ENCODE data around the gene PPP1R1B.

PPP1R1B gene

DNA sequence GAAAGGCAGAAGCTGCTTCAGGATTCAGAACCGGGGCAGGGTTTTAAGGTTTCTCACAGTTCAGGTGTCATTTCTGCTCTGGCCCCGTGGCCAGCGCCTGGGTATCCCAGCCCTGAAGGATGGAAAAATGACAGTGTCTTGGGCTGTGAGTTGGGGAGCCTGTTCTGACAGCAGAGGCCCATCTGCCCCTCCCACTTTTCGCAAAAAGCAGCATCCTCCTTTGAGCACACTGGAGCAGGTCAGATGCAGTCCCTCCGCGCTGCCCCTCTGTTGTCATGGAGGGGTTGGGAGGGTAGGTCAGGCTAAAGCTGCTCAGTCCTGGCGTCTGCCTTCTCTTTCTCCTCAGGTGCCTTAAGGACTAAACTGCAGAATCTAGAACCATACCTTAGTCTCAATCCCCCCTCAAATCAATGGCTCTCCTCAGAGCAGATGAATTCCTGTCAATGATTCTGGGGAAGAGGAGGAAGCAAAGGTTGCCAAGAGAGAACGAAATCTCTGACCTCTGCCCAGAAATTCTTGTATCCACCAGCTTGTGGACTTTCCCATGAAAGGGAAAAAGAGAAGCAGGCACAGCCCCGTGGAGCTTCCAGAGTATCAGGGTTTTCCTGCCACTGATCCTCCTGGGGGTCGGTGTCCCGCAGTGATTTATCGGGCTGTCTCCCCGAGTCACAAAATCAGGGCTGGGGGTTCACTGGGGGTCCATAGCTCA is 26.3 kb upstream of the PPP1R1B start:
- DNase-seq (ENCODE audit: low read depth) = no peak

DNA sequence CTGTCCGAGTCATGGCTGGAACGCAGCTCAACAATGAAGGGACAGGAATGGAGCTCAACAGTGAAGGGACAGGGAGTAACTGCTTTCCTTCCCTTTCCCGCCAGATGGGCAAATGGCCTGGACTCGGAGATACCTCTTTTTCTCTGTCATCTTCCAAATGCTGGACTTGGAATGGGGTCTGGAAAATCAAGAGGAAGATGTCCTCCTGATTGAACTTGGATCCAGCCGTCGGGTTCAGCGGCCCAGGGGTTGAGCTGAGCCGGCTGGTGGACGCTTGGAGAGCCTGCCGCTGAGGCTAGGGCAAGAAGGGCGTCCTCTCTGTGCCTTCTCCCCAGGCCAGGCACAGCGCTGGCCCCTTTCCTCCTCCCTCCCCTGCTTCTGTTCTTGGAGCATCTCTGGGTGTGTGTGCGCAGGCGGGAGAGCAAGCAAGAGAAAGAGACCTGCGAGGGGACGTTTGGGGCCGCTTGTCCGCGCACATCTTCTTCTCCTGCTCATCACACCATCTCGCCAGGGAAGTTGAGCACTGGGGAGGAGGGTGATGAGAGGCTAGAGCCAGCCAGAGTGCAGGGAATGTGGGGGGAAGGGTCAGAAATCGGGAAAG is 25.7 kb upstream of the PPP1R1B start:
- no peak for DNase-seq (ENCODE audit: low read depth)

DNA sequence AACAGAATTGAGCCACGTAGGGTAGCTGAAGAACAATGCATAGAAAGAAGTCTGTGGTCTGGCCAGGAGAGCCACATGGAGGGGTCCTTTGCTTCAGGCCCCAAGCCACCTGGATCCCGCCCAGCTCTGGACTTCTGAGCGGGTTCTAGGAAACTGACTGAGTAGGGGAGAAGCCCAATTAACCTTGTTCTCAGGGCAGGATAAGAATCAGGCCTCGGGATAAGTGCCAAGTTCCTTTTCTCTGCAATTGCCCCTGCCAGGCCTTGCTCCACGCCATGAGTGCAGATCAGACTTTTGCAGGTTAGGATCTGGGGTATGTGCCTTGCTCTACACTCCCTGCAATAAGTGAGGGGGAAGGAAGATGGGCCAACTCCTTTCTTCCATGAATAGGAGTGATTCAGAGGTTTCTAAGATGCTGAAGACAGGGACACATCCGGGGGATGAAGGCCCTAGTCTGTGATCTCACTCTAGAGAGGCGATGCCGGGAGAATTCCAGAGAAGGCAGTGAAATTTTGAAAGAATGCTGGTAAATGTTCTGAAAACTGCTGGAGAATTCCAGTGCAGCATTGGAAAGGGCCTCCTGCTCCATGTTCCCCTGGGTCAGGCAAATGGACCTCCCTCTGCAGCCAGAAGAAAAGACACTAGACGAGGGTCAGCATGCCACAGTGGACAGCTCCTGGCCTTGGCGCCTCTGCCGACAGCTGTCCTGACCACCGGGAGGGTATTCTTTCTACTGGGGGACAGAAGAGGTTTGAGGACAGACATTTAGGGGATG is 24.8 kb upstream of the PPP1R1B start:
- no peak for DNase-seq (ENCODE audit: low read depth)

DNA sequence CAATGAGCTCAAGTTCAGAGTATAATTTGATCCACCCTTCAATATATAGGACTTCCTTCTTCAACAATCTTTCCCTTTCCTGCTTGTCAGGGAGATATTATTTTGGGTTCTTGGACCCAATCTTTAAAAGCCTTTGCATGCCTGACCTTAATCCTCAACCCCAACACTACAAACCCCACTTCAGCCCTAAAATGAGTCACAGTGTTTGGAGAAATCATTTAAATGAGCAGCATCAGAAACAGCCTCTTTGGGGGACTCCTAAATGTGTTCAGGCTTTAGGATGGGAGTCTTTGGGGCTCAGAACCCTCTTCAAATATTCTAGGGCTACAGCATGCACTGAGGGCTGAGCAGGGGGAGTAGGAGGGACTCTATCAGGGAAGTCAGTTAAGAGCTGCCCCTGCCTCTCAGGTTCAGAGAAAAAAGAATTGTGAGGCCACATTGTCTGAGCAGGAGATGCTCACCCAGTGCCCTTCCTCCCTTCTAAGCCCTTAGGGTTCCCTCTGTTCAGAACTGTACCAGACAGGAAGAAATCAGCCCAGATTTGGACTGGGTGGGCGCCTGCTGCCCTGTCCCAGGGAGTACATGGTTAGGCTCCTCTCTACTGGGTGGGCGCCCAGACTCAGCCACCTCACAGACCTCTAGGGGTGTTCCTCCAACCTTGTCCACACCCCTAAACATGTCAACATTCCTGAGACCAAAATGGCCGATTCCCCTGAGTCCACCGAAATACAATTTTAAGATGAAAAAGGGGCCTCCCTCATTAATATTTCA is 24.0 kb upstream of the PPP1R1B start:
- DNase-seq (ENCODE audit: low read depth) = no peak

DNA sequence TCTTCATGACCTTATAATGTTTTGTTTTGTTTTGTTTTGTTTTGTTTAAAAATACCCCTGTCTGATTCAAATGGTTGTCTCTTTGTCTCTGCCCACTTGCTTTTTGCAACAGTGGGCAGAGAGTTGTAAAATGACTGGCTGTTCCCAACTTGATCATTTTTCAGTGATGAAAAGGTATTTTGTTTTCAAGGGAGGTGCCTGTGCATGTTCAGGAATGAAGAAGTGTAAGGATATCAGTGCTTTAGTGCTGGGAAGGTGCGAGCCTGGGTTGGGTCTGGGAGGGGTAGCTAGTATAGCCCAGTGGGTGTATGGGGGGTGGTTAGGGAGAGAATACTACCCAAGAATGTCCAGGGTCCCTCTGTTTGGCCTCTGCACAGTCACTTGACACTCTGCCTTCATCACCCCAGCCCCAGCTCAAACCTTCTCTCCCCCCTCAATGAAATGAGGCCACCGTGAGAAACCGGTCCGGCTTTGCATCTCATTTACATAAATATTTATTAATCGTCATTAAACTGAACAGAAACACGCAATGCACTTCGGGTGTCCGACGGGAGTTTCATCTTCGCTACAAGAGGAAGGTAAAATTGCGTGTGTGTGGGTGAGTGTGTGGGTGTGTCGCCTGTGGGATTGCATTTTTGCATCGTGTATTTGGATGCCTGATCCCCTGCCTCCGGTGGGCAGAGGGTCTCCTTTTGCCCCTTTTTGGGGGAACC is 23.3 kb upstream of the PPP1R1B start:
- no peak for DNase-seq (ENCODE audit: low read depth)

- DNase-seq (ENCODE audit: low read depth) = no peak
These were observed 21.8 kb upstream of the PPP1R1B start for GRCh38 chr17:39604911-39605491.

GRCh38 chr17:39605492-39606433 is 21.0 kb upstream of the PPP1R1B start:
- peak; percentile 28 for DNase-seq (ENCODE audit: low read depth)

- no peak for DNase-seq (ENCODE audit: low read depth)
These were observed 20.2 kb upstream of the PPP1R1B start for GRCh38 chr17:39606434-39607056.

DNA sequence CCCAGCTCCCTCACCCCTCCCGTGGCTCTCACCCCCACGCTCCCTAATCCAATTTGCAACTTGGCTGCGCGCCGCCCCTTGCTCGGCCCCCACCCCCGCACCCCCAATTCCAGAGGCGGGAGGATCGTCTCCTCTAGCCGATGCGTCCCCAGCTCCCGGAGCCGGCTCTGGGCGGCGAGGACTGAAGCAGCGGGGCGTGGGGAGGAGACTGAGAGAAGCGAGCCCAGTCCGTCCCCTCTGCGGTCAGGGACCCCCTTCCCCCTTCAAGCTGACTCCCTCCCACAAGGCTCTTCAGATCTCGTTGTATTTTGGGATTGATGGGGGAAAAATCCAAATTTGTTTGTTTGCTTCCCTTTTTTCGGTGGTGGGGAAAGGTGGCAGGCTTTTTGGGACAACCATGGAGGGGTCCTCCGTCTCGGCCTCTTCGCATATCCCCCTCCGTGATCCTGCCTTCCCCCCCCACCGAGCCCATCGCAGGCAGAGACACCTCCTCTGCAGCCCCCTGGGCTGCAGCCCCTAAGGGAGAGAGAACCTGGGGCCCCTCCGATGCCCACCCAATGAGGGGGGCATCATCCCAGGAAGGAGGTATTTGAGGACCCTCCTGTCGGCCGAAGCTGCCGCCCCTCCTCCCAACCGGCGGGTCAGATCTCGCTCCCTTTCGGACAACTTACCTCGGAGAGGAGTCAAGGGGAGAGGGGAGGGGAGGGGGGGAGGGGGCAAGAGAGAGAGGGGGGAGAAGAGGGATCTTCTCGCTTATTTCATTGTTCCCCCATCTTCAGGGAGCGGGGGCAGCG is 19.5 kb upstream of the PPP1R1B start:
- no peak for DNase-seq (ENCODE audit: low read depth)

- DNase-seq (ENCODE audit: low read depth) = no peak
These were observed 19.0 kb upstream of the PPP1R1B start, which contains the start of gene NEUROD2 for GRCh38 chr17:39607851-39608130. TSS of gene NEUROD2 (minus strand) at chr17:39607920. CDS start at chr17:39606599, 1,321 bp downstream.

GRCh38 chr17:39608142-39608981 is 18.4 kb upstream of the PPP1R1B start:
- no peak for DNase-seq (ENCODE audit: low read depth)

GRCh38 chr17:39609416-39610025 is 17.2 kb upstream of the PPP1R1B start:
- DNase-seq (ENCODE audit: low read depth) = no peak

- no peak for DNase-seq (ENCODE audit: low read depth)
These were observed 15.2 kb upstream of the PPP1R1B start for GRCh38 chr17:39611401-39612112.

DNA sequence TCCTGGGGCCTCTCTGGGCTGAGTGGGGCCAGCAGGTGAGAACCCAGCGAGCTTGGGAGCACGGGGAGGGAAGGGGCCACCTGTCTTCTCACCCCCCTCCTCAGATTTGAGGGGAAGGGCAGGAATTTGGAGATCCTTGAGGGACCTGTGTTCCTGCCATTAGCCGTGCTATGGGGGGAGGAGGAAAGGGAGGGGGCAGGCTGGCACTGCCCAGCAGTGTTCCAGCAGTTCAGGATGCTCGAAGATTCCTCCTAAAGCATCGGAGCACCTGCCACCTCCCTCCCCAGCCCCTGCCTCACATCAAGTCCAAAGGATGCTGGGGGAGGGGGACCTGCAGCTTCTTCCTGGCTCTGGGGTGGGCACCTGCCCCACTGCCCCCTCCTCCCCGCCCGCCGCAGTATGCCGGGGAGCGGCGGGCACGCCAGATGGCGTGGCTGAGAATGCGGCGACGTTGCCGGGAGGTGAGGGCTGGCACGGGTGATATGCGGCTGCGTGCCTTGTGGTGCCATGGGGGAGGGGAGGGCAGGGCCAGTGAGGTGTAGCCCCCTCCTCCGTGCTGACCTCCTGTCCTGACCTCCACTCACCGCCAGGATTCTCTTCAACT is 14.4 kb upstream of the PPP1R1B start:
- no peak for DNase-seq (ENCODE audit: low read depth)

GRCh38 chr17:39612935-39613464 is 13.8 kb upstream of the PPP1R1B start:
- DNase-seq (ENCODE audit: low read depth) = no peak

- DNase-seq (ENCODE audit: low read depth) = no peak
These were observed 12.1 kb upstream of the PPP1R1B start for GRCh38 chr17:39614545-39615157.
